Measurements from ENCODE around the gene FMNL2.
"Not testable (repeated sequence)": the region's sequence is repeated elsewhere in the genome, so short reads cannot be mapped to it uniquely, and the experiment has no call there.

The FMNL2 gene

GRCh38 chr2:152518641-152519580, 183.9 kb downstream of the FMNL2 start:
- no peak for DNase-seq (ENCODE audit: low read depth)
- in situ Hi-C loops (cut with HindIII; ENCODE audit: low sequenced_read_pairs), result no loop called here
- no peak overlapping the region for H3K4me3 ChIP-seq (ENCODE audit: low read depth, low read length)
- TF ChIP-seq, protein P1, sequence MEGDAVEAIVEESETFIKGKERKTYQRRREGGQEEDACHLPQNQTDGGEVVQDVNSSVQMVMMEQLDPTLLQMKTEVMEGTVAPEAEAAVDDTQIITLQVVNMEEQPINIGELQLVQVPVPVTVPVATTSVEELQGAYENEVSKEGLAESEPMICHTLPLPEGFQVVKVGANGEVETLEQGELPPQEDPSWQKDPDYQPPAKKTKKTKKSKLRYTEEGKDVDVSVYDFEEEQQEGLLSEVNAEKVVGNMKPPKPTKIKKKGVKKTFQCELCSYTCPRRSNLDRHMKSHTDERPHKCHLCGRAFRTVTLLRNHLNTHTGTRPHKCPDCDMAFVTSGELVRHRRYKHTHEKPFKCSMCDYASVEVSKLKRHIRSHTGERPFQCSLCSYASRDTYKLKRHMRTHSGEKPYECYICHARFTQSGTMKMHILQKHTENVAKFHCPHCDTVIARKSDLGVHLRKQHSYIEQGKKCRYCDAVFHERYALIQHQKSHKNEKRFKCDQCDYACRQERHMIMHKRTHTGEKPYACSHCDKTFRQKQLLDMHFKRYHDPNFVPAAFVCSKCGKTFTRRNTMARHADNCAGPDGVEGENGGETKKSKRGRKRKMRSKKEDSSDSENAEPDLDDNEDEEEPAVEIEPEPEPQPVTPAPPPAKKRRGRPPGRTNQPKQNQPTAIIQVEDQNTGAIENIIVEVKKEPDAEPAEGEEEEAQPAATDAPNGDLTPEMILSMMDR (IDR thresholded peaks at IDR 0.05; ENCODE audit: low read depth, low read length, missing control alignments), result no peak

- DNase-seq (ENCODE audit: low read depth), result no peak
- no peak overlapping the region for H3K4me3 ChIP-seq (ENCODE audit: low read depth, low read length)
- TF ChIP-seq, protein P1 (IDR thresholded peaks at IDR 0.05; ENCODE audit: low read depth, low read length, missing control alignments), result no peak
- in situ Hi-C loops (cut with HindIII; ENCODE audit: low sequenced_read_pairs), result no loop called here
Observed at GRCh38 chr2:152519581-152519952, 184.6 kb downstream of the FMNL2 start.

DNA sequence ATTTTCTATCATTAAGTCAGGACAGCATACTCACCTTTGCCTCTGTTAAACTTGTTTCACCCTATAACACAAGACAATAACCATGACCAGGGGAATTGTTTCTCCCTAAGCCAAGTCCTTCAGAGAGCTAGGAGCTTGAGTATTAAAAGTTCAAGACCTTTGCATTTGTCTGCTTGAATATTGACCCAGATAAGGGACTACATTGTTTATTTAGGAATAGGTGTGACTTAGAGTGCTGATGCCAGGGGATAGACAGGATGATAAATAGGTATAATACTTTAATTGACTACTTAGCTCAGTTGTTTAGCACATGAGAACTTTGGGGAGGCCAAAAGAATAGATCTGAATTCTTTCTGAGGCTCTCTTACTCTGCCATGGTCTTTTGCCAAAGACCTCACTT, 185.8 kb downstream of the FMNL2 start:
- H3K4me3 ChIP-seq (ENCODE audit: low read depth, low read length), result no peak overlapping the region
- TF ChIP-seq, protein P1 (IDR thresholded peaks at IDR 0.05; ENCODE audit: low read depth, low read length, missing control alignments), result no peak
- in situ Hi-C loops (cut with HindIII; ENCODE audit: low sequenced_read_pairs), result no loop called here
- no peak for DNase-seq (ENCODE audit: low read depth)

DNA sequence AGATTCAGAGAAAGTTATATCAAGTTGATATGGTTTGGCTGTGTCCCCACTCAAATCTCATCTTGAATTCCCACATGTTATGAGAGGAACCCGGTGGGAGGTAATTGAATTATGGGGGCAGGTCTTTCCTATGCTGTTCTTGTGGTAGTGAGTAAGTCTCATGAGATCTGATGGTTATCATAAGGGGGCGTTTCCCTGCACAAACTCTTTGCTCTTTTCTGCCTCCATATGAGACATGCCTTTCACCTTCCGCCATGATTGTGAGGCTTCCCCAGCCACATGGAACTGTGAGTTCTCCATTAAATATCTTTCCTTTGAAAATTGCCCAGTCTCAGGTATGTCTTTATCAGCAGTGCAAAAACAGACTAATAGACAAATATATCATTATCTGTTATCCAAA, 187.5 kb downstream of the FMNL2 start:
- in situ Hi-C loops (cut with HindIII; ENCODE audit: low sequenced_read_pairs); H3K4me3 ChIP-seq (ENCODE audit: low read depth, low read length); DNase-seq (ENCODE audit: low read depth): not testable (repeated sequence)

- in situ Hi-C loops (cut with HindIII; ENCODE audit: low sequenced_read_pairs), result no loop called here
- TF ChIP-seq, protein P1 (IDR thresholded peaks at IDR 0.05; ENCODE audit: low read depth, low read length, missing control alignments), result no peak
- H3K4me3 ChIP-seq (ENCODE audit: low read depth, low read length), result no peak overlapping the region
- peak; percentile 70 for DNase-seq (ENCODE audit: low read depth)
Observed at GRCh38 chr2:152523091-152523490, 188.1 kb downstream of the FMNL2 start.

- TF ChIP-seq, protein P1 (IDR thresholded peaks at IDR 0.05; ENCODE audit: low read depth, low read length, missing control alignments), result no peak
- H3K4me3 ChIP-seq (ENCODE audit: low read depth, low read length), result no peak overlapping the region
- DNase-seq (ENCODE audit: low read depth), result no peak
- in situ Hi-C loops (cut with HindIII; ENCODE audit: low sequenced_read_pairs), result no loop called here
Observed at GRCh38 chr2:152525277-152525838, 190.4 kb downstream of the FMNL2 start.
